Measurements from ENCODE around the gene COL23A1. TPM values are rescaled to one million over a fixed set of nuclear protein-coding genes. Genes with fewer than 3 reads are reported as not detected.
A peak's percentile ranks its signal among the peaks of the same experiment; 100 is the strongest.

Gene COL23A1
- total and polyA plus RNA-seq, 2 donors (not counting 1 experiment from before 2014, with no cell fraction given): not detected

- no peaks in the 10 kb centered on the region for H3K4me1 ChIP-seq (ENCODE audit: control insufficient read depth, extremely low read depth, insufficient read depth, low read length)
- no peak overlapping the region for H3K9ac ChIP-seq (ENCODE audit: insufficient read depth, low read length)
- H4K20me1 ChIP-seq (ENCODE audit: control insufficient read depth, extremely low read depth, insufficient read depth, low read length): no peaks in the 10 kb centered on the region
- H2AFZ ChIP-seq (ENCODE audit: low read length): no peak overlapping the region
- H3K4me2 ChIP-seq (ENCODE audit: extremely low read depth, insufficient read depth, low read length): no peak overlapping the region
- H3K27me3 ChIP-seq (ENCODE audit: control insufficient read depth, insufficient read depth, low read length): no peaks in the 10 kb centered on the region
- no peaks in the 10 kb centered on the region for H3K9me3 ChIP-seq (ENCODE audit: control insufficient read depth, insufficient read depth, low read depth, low read length)
- H3K79me2 ChIP-seq (ENCODE audit: control insufficient read depth, insufficient read depth, low read length): no peaks in the 10 kb centered on the region
- no peaks in the 10 kb centered on the region for H3K36me3 ChIP-seq (ENCODE audit: control insufficient read depth, insufficient read depth, low read length)
- no peak for TF ChIP-seq EZH2 (IDR thresholded peaks at IDR 0.05; ENCODE audit: low read length, missing control alignments)
- no peak for TF ChIP-seq CTCF (conservative IDR thresholded peaks at IDR 0.05 in 1 of 2, IDR thresholded peaks at IDR 0.05 in 1 of 2; ENCODE audit: low read depth in 1 of 2, low read length in 2 of 2)
- no peak overlapping the region for H3K27ac ChIP-seq (ENCODE audit: insufficient read depth, low read length)
- no peak overlapping the region for H3K4me3 ChIP-seq (replicated peaks in 1 of 4; ENCODE audit: control extremely low read depth in 1 of 4, insufficient read depth in 1 of 4, low read depth in 3 of 4, low read length in 4 of 4)
- peak in 1 of 2 donors; percentile 1 for DNase-seq (ENCODE audit: low read depth in 2 of 2)
These were observed 301.5 kb downstream of the COL23A1 start for GRCh38 chr5:178288401-178289368.

DNA sequence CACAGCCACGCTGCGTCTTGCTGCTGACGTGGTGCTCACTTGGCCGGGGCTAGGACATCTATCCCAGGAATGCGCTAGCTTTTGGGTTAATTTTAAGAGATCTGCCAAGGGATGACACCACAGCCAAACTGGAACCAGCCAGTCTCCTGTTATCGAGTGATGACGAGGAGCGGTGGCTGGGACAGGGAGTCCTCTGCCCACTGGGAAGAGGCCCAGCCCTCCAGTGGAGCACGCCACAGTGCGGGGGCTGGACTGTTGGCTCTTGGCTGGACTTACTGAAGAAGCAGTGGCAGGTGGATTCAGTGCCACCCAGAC is 302.4 kb downstream of the COL23A1 start:
- Histone ChIP-seq H3K79me2 (ENCODE audit: control insufficient read depth, insufficient read depth, low read length) (no peaks in the 10 kb centered on the region), H2AFZ (ENCODE audit: low read length) (no peak overlapping the region), H3K9ac (ENCODE audit: insufficient read depth, low read length) (no peak overlapping the region), H3K4me3 (replicated peaks in 1 of 4; ENCODE audit: control extremely low read depth in 1 of 4, insufficient read depth in 1 of 4, low read depth in 3 of 4, low read length in 4 of 4) (no peak overlapping the region), H3K4me2 (ENCODE audit: extremely low read depth, insufficient read depth, low read length) (no peak overlapping the region), H4K20me1 (ENCODE audit: control insufficient read depth, extremely low read depth, insufficient read depth, low read length) (no peaks in the 10 kb centered on the region), H3K27ac (ENCODE audit: insufficient read depth, low read length) (no peak overlapping the region), H3K9me3 (ENCODE audit: control insufficient read depth, insufficient read depth, low read depth, low read length) (no peaks in the 10 kb centered on the region), H3K27me3 (ENCODE audit: control insufficient read depth, insufficient read depth, low read length) (no peaks in the 10 kb centered on the region), H3K4me1 (ENCODE audit: control insufficient read depth, extremely low read depth, insufficient read depth, low read length) (no peaks in the 10 kb centered on the region), H3K36me3 (ENCODE audit: control insufficient read depth, insufficient read depth, low read length) (no peaks in the 10 kb centered on the region)
- no peak for TF ChIP-seq CTCF (conservative IDR thresholded peaks at IDR 0.05 in 1 of 2, IDR thresholded peaks at IDR 0.05 in 1 of 2; ENCODE audit: low read depth in 1 of 2, low read length in 2 of 2)
- no peak for TF ChIP-seq EZH2 (IDR thresholded peaks at IDR 0.05; ENCODE audit: low read length, missing control alignments)
- DNase-seq (ENCODE audit: low read depth in 2 of 2): no peak

DNA sequence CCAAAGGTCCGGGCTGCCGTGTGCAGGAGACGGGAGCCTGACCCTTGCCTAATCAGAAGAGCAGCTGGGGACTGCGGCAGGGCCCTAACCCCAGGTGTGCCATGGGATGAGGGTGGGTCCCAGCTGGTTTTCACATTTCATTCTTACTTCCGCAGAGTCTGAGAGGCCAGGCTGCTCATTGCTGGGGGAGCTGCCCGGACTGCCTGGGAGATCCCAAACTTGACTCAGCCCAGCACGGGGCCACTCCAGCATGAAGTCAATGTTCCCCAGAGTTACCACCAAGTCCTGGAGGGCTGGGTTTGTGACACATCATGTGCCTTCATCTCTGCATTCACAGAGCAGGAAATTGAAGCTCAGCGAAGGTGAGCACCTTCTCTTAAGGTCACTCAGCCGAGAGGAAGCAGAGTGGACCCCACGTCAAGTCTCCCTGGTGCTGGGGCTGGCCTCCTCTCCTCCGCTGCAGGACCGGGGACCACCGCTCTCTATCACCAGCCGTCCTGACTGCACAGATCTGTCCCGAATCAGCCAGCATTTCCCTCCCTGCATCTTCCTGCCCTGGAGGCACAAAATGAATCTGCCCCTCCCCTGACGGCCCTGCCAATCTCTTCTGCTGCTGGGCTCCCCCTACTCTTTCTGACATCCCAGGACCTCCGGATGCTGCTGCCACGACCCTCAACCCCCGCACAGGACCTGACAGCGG is 303.0 kb downstream of the COL23A1 start:
- no peak for DNase-seq (ENCODE audit: low read depth in 2 of 2)
- Histone ChIP-seq H3K27me3 (ENCODE audit: control insufficient read depth, insufficient read depth, low read length) (no peaks in the 10 kb centered on the region), H3K4me2 (ENCODE audit: extremely low read depth, insufficient read depth, low read length) (no peak overlapping the region), H3K9me3 (ENCODE audit: control insufficient read depth, insufficient read depth, low read depth, low read length) (no peaks in the 10 kb centered on the region), H3K36me3 (ENCODE audit: control insufficient read depth, insufficient read depth, low read length) (no peaks in the 10 kb centered on the region), H3K79me2 (ENCODE audit: control insufficient read depth, insufficient read depth, low read length) (no peaks in the 10 kb centered on the region), H3K27ac (ENCODE audit: insufficient read depth, low read length) (no peak overlapping the region), H2AFZ (ENCODE audit: low read length) (no peak overlapping the region), H4K20me1 (ENCODE audit: control insufficient read depth, extremely low read depth, insufficient read depth, low read length) (no peaks in the 10 kb centered on the region), H3K9ac (ENCODE audit: insufficient read depth, low read length) (no peak overlapping the region), H3K4me1 (ENCODE audit: control insufficient read depth, extremely low read depth, insufficient read depth, low read length) (no peaks in the 10 kb centered on the region), H3K4me3 (replicated peaks in 1 of 4; ENCODE audit: control extremely low read depth in 1 of 4, insufficient read depth in 1 of 4, low read depth in 3 of 4, low read length in 4 of 4) (no peak overlapping the region)
- TF ChIP-seq CTCF (conservative IDR thresholded peaks at IDR 0.05 in 1 of 2, IDR thresholded peaks at IDR 0.05 in 1 of 2; ENCODE audit: low read depth in 1 of 2, low read length in 2 of 2) (no peak), EZH2 (IDR thresholded peaks at IDR 0.05; ENCODE audit: low read length, missing control alignments) (no peak)

Measured in fibroblast of lung (primary cell).